HG03025 (cell line): ENCODE results near the gene KRT7.

Experiments used
- ATAC-seq: cut with Tn5 transposase; IDR thresholded peaks from one replicate; pipeline ENCODE4 v1.9.1; 2021; ENCODE audit warnings: mild to moderate bottlenecking, moderate library complexity; ENCODE audit not compliant: unreplicated experiment, low FRiP score

KRT7 gene

DNA sequence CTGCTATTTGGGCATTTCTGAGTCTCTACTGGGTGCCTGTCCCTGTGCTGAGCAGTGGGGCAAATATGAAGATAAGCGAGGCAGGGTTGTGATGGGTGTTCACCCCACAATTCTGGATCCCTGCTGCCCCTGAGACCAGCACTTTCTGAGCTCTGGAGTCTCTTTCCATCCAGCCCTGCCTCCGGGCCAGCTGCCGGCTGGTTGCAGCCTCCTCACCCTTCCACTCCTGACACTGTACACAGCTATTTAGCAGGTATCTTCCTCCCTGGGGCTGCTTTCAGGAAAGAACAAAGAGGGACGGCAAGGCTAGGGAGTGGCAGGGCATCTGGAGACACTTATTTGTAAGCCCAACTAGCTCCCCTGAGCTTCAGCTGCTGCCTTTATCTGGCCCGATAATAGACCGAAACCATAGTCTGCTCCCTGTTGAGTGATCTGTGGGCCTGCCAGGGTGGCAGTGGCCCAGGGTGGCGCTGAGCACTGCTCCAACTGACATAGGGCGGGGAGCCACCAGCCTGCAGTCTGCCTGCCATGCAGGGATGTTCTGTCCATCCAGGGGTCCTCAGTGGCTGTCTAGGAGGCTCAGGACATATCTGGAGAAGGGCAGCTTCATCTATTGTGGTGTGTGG lies 33.6 kb upstream of the KRT7 start:
- no peak for ATAC-seq

GRCh38 chr12:52200086-52200780 lies 32.8 kb upstream of the KRT7 start:
- no peak for ATAC-seq

GRCh38 chr12:52200781-52201450 lies 32.1 kb upstream of the KRT7 start:
- ATAC-seq, result no peak

- no peak for ATAC-seq
These were observed 31.6 kb upstream of the KRT7 start for GRCh38 chr12:52201451-52201839.

DNA sequence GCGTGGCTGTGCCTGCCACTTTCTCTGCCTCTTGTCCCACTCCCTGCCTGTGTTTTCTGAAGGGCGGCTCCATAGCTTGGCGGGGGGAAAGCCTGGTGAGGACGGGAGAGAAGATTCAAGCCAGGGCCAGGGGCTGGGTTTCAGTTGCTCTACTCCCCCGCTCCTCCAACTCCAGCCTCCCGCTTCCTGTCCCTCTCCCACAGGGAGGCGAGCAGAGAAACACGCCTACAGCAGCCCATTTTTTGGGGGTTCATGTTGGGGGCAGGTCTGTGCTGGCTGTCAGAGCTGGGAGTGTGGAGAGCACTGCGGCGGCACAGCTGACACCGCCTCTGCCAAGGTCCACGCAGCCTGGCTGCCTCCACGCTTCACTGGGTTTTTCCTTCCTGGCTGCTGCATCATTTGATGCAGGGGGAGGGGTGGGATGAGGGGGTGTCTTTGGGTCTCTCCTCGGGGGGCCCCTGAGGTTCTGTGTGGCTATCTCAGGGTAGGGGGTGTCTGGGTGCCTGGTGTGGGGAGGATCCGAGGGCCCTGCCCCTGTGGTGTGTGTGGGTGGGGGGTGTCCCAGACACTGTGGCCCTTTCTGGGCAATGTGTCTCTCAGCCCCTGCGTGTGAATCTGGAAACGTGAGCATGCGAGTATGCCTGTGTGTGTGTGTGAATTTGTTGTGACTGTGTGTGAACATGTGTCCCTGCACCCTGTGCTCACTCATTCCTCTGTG lies 30.5 kb upstream of the KRT7 start:
- ATAC-seq, result no peak

DNA sequence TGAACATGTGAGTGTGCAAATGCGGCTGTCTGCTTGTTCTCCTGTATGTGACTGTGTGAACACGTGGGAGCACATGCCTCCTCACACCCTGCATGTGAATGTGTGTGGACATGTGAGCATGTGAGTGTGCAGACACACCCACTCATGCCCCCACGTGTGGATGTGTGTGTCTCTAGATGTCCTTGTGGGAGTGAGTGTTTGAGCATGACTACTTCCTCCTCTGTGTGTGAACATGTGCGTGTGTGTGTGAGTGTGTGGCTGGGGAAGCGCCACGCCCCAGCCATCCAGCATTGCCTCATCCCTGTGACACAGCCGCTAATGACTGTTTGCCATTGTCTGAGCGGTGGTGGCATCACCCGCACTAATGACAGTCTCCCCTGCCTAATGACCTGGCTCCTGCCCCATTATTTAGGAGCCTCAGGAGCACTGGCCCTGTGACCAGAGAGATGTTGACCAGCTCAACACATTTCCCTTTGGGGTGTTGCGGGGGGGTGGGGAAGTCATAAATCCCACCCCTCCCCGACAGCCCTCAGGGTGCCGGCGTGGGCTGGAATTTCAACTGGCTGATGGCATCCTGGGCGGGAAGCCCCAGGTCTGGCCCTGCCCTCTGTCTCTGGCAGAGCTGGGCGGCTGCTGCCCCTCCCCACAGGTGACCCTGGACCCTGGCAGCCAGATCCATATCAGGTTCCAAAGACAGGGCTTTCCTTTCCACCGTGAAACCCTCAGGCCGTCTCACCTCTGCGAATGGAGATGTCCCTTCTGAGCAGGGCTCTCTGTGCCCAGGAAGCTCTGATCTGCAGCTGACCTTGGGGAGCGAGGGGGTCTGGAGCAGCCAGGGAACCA lies 29.7 kb upstream of the KRT7 start:
- no peak for ATAC-seq

DNA sequence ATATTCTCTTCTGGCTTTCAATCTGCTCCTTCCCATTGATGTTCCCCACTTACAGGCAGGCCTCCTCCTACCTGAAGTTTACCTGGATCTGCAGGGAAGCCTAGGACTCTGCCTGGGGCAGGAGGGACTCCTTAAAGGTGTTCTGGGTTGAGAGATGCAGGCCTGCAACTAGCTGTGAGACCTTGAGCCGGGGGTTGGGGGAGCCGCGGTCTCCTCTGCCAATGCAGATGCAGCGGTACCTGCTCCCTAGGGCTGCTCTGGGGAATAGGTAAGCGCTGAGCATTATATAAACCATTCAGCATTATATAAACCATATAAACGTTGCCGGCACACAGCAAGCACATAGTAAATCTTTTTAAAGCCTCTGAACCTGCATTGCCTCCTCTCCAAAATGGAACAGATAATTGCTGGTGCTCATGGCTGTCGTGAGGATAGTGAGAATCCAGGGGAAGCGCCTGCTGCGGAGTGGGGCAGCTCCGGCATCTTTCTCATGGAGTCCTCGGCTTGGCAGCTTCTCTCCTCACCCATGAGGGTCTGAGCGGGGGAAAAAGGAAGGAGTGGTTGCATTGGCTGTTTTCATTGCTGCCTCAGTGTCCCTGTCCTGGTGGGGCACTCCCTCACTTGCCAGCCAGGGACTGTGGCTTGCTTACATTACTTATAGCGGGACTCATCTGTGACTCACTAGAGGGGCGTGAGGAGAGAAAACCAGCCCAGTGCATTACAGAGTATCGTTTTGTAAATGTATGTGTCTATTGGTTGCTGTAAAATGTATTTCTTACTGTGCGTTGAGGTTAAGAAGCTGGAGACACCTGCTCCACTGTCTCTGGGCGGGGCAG lies 28.7 kb upstream of the KRT7 start:
- no peak for ATAC-seq

DNA sequence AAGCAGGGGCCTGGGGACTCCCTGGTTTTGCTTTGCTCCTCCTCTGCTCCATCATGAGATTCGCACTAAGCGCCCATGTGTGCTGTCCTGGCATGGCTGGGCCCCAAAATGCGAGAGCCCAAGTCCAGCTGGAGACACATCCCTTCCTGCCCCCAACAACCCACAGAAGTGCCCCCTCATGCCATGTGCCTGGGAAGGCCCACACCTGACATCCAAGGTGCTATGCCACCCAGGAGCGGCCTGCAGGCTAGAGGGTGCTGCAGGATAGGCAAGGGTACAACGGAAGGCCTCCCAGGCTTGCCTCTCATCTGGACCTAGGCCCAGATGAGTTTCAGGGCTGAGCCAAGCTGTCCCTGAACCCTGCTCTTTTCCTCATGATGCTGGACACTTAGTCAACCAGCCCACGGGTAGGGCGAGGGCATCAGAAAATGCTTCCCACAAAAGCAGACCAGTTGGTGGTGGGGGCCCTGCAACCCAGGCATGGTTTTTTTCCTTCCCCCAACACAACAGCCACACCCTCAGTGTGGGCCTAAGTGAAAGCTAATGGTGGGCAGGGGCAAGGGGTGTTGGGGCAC lies 28.0 kb upstream of the KRT7 start:
- no peak for ATAC-seq

DNA sequence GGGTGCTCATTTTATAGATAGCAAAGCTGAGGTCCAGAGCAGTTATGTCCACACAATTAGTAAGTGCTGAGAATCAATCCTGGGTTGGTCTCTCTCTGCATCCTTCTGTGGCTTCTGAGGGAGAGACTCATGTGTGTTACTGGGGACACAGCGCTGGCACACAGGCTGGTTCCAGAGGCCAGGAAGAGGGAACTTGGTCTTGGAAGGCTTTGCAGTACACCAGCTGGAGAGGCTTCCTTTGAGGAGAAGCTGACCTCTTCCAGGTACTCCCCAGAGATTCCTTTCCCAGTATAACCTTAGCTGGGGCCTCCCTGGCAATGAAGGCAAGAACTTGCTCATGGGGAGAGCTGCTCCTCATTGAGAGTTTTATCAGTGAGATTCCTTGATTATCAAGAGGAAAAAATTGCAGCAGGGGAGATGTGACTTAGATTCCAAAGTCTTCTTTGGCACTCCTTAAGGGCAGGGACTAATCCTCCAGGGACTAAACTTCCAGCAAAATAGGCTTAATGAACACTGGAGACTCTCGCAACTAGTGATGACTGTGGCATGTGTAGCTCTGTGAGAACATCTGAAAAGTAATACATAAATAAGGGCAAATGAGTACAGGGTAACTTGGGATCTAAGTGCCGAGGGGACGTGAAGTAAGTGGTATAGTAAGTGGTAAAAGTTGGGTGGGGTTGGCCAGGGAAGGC lies 27.3 kb upstream of the KRT7 start:
- ATAC-seq, result no peak

GRCh38 chr12:52206304-52207040 lies 26.6 kb upstream of the KRT7 start:
- no peak for ATAC-seq

DNA sequence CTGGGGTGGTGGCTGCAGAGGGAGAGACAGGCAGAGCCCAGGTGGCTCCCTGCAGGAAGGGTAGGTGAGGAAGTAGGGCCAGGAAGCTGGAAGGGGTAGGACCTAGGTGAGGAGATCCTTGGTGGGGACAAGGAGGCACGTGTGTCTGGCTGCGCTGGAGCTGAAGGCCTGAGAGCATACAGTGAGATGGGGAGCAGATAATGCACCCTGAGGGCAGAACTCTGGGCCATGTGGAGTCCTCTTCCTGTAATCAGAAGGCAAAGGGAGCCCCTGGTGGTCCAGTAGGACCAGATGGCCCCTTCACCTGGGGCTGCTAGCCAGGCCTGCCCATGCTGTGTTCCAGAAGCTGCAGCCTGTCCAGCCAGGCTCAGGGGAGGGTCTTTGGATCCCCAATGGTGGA lies 25.9 kb upstream of the KRT7 start:
- ATAC-seq, result no peak

DNA sequence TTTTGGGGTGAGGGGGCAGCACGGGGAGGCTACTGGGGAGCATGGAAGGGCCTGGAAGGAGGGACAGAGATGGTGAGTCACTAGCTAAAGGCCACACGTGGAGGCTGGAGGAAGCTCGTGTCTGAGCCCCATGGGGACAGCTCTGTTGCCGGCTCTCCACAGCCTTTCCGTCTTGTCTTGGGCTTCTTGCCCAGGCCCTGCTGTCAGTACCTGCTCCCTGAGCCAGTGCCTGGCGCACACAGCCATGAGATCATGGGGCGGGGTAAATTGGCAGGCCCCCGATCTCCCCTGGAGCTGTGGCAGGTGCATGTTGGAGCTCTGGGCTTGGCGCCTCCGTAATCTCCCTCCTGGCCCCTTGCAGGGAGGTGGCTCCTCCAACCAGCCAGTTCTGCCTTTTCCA lies 25.1 kb upstream of the KRT7 start:
- ATAC-seq, result no peak

- ATAC-seq, result no peak
These were observed 24.4 kb upstream of the KRT7 start for GRCh38 chr12:52208424-52209165.

- ATAC-seq, result no peak
These were observed 23.7 kb upstream of the KRT7 start for GRCh38 chr12:52209321-52209720.

DNA sequence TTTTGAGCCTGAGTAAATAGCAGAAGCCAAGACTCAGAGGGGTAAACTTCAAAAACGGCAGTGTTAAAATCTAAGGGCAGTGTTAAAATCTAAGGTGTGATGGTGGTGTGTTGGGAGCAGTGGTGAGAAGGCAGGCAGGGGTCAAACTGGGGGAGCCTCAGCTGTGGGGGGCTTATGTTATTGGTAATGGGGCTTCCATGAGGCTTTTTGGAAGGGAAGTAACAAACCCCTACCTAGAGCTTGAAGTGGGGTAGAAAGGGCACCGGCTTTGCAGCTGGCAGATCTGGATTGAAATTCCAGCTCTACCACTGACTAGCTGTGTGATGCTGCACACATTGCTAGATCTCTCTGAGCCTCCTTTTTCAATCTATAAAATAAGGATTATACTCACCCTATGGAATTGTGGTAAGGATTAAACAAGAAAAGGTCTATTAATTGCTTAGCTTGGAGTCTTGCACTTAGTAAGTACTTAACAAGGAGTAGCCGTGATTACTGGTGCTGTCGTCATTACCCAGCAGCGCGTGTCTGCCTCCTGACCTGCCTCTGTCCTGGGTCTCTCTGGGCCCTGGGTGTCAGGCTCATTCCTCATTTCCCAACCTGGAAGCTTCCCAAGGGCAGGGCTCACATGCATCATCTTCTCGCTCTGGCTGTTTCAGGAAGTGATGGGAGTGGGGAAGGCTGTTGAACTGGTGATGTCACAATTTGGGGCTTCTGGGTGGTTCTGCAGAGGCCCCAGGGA lies 22.7 kb upstream of the KRT7 start:
- ATAC-seq, result no peak

DNA sequence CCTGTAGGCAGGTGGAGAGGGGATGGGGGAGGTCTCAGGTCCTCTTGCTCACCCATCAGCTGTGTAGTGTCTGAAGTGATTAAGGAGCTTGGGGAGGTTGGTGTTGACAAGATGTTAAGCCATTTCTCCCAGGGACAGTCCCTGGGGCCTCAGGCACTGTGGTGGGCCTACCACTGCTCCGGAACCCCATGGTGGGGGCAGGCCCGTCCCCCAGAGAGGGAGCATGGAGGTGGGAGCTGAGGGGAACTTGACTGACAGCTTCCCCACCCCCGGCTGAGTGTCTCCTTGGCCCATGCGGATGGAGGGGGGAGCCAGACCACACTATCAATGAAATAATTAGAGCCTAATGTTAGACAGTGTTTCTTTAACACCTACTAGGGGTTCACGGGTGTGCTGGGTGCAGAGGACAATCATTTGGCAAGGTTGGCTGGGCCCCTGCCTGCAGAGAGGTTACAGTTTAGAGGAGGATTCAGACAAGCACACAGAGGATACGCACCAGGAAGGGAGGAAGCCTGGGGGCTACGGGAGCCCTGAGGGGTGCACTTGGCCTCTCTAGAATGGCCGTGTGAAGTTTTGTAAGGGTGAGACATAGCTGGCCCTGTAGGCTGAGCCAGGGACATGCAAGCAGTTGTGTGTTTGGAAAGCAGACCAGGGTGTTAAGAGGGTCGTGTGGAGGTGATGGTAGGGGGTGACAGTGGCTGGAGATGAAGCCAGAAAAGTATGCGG lies 22.0 kb upstream of the KRT7 start:
- ATAC-seq, result no peak
